ENCODE results near the gene LMAN2.
A peak's percentile ranks its signal among the peaks of the same experiment; 100 is the strongest.

Gene LMAN2

GRCh38 chr5:177351392-177352329 is at the start of gene LMAN2:
TSS of gene LMAN2 (minus strand) at chr5:177351668. CDS start at chr5:177351647, 21 bp downstream.
- DNase-seq (ENCODE audit: low spot score) = peak; percentile 96

GRCh38 chr5:177399997-177400868 is 48.8 kb upstream of the LMAN2 start, which contains the start of gene PFN3:
TSS of gene PFN3 (minus strand) at chr5:177400661. CDS start at chr5:177400576, 85 bp downstream.
- peak; percentile 63 for DNase-seq (ENCODE audit: low spot score)

DNA sequence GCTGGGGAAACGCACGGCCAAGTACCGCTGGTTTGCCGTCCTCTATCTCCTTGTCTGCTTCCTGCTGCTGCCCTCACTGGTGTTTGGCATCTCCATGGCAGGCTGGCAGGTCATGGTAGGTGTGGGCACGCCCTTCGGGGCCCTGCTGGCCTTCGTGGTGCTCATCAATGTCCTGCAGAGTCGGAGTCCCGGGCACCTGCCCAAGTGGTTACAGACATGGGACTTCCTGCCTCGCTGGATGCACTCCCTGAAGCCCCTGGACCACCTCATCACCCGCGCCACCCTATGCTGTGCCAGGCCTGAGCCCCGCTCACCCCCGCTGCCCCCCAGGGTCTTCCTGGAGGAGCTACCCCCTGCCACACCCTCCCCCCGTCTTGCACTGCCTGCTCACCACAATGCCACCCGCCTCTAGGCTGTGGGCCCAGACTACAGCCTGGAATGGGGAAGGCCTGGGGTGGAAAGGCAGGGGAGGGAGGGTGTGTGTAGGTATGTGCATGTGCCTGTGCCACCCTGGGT is 46.5 kb upstream of the LMAN2 start:
- DNase-seq (ENCODE audit: low spot score) = no peak

DNA sequence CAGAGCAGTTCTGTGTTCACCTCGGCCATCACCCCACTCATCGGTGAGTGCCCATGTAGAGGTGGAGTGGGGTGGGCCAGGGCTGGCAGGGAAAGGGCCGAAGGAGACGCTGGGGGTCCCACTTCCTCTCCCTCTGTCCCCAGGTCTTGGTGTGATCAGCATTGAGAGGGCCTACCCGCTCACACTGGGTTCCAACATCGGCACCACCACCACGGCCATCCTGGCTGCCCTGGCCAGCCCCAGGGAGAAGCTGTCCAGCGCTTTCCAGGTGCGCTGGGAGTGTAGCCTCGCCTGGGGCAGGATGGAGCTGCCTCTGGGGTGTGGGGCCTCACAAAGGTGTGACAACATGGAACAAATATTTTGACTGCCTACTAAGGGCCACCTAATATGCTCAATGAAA is 45.3 kb upstream of the LMAN2 start:
- DNase-seq (ENCODE audit: low spot score) = no peak

- DNase-seq (ENCODE audit: low spot score) = no peak
Observed at GRCh38 chr5:177396078-177396477, 44.6 kb upstream of the LMAN2 start.

GRCh38 chr5:177393990-177394389 is 42.5 kb upstream of the LMAN2 start:
- DNase-seq (ENCODE audit: low spot score) = no peak

DNA sequence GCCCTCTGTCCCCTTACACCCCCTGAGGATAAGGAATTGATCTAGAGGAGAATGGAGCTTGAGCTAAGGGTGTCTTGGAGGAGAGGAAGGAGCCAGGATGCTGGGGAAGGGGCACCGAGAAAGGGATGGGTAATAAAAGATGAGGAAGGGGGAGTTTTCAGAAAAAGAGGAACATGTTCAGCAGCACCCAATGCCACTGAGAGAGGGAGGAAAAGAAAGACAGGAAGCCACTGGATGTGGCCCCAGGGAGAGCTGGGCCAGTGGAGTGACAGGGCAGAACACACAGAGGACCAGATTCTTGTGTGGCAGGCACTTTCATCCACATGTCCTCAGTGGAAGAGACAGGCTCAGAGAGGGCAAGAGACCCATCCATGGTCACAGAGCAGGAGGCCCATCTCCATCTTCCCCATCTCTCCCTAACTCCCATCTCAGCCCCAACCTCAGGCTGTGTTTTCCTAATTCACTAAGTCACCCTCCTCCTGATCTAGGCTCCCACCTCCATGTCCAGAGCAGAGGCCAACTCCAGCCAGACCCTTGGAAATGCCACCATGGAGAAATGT is 41.8 kb upstream of the LMAN2 start:
- no peak for DNase-seq (ENCODE audit: low spot score)

- DNase-seq (ENCODE audit: low spot score) = no peak
Observed at GRCh38 chr5:177392765-177393164, 41.3 kb upstream of the LMAN2 start.

DNA sequence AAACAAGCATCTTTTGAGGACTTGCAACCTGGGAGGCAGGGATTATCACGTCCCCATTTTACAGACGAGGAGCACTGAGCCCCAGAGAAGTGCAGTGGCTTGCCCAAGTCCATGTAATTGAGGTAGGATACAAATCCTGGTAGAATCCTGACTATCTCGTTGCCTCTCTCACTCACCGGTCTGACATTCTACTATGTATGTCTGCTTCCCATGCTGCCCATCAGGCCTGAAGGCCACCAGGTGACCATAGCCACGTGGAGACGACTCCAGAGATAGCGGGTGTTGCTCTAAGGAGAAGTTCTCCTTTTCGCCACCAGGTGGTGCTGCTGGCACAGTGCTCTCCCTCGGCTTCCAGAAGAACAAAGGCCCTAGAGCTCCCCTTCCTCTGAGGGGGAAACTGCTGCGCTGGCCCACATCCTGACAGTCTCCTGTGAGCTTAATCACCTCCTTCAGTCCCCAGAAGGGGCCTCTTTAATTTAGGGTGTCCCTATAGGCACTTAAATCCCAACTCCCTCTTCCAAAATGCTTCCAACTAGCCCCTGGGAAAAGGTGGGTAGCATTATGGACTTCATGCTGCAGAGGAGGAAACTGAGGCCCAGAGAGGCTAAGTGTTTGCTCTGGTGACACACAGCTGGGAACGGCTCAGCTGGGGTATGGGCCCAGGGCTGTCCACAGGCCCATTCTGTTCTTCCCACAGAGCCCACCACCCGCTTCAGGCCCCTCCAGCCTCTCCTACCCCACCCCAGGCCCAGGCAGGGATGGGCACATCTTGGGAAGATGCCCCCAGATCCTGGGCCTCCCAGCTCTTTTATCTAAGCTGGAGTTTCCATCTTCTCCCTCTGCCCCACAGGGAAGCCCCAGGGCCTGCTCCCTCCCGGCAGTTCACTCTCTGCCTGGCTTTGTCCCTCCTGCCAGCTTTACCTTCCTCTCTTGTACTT is 39.2 kb upstream of the LMAN2 start:
- DNase-seq (ENCODE audit: low spot score) = peak; percentile 96

DNA sequence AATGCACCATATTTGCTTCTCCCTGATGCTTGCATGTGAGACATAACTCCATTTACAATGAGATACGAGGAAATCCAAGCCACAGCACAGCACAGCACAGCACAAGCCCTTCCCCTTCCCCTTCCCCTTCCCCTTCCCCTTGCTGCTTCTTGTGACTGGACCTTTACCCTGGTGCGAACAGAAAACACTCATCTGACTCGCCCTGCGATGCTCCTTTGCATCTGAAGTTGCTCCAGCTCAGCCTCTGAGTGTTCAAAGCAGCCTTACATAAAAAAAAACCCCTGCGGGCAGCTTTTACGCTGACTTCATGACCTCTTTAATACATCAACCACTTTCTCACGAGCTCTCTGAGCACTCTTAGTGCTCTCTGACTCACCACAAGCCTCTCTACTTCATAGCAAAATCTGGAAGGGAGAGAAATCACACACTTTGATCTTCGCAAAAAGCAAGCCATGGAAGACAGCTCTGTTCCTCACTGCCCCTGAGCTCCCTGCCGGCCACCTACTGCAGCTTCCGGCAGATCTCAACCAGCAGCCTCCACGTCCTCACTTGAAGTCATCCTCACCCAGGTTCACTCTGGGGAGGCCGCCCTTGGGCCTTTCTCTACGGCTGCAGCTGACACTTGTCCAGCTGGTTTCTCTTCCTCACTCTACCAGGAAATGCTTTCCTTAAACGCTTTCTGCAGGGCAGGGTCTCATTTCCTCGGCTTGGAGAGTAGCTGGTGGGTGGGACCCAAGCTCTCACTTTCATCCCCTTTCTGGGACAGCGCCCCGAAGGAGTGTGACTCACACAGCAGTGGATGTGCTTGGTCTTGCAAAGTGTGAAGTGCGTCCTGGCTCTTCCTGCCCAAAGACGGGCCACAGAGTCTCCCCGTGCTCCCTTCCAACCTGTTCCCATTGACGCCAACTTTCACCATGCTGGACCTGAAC is 38.0 kb upstream of the LMAN2 start:
- DNase-seq (ENCODE audit: low spot score) = no peak

- DNase-seq (ENCODE audit: low spot score) = no peak
Observed at GRCh38 chr5:177388521-177389052, 37.1 kb upstream of the LMAN2 start.

- no peak for DNase-seq (ENCODE audit: low spot score)
Observed at GRCh38 chr5:177387405-177387804, 35.9 kb upstream of the LMAN2 start.

GRCh38 chr5:177386542-177386941 is 35.1 kb upstream of the LMAN2 start:
- DNase-seq (ENCODE audit: low spot score) = no peak

DNA sequence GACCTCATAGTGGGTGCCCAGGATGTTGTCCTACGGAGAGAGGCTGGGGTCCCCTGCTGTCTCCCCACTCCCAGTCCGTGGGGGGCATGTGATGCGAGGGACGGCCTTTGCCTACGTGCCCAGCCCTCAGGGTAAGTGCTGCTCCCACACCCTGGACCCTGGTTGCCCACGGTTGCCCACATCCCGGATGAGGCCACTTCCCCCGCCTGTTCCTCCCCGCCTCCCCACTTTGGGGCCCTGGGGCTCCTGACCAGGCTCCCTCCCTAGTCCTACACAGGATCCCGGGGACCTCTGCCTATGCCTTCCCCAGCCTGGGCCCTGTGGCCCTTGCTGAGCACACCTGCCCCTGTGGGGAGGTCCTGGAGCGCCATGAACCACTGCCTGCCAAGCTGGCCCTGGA is 34.3 kb upstream of the LMAN2 start:
- no peak for DNase-seq (ENCODE audit: low spot score)

DNA sequence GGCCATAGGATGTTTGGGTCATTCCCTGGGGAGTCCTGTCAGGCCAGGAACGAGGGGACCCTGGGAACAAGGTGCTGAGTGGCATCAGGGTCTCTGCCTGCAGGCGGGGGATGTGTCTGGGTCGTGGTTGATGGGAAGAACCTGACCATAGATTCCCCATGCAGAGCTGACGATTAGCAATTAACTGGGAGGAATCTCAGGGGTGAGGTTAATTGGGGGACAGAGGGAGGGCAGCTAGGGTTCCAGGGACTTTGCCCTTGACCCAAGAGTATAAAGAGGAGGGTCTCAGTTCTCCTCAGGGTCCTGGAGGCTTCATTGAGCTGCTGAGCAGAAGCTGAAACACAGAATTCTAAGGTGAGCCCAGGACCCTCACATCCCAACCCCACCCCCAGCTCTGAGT is 32.7 kb upstream of the LMAN2 start, which contains the start of gene SLC34A1:
SLC34A1 (plus strand) TSS at position 301 of the 400 bp plus-strand sequence. CDS start 1,308 bp downstream, outside the sequence.
- DNase-seq (ENCODE audit: low spot score) = no peak

DNA sequence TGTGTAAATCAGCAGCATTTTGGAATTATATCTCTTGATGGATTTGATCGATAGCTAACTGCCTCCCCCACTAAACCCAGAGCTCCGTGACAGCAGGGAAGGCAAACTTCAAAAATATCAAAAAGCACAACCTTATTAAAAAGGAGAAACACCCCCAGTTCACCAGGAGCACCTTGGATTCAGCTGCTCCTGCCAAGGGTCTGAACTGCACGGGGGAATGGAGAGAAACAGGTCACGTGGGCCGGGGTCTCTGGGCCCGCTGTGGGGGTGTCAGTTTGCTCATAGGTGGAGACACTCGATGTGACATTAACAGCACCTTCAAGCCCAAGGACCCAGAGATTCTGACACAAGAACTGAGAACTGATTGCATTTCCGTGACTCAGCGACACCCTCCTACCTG is 31.7 kb upstream of the LMAN2 start:
- DNase-seq (ENCODE audit: low spot score) = no peak

DNA sequence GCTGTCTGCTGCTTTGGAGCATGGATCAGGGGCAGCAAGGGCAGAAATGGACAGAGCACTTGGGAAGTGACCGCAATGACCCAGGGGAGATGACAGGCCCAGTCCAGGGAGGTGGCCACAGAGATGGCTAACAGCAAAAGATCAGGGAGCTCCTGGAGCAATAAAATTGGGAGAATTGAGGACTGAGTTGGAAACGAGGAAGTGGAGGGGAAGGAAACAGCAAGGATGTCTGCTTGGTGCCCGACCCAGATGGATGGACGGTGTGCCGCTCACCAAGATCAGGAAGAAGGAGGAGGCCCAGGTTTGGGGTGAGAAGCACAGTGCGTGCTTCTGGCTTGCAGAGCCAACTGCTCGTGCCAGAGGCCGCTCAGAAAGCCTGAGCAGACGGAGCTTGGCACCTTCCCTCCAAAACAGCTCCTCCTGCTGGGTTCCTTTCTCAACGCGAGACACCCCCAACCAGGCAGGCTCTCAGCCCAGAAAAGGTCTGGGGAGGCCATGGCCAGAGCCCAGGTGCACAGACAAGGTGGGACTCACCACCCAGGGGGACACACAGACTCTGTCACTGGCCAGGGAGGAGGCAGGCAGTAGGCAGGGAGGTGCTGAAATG is 31.1 kb upstream of the LMAN2 start:
- peak; percentile 56 for DNase-seq (ENCODE audit: low spot score)

GRCh38 chr5:177380805-177381126 is 29.3 kb upstream of the LMAN2 start:
- no peak for DNase-seq (ENCODE audit: low spot score)

All from iPS-NIHi11 (cell line).